NCI-H187 (cell line): ENCODE results near the gene KIZ.

Source experiments
- DNase-seq, 2 experiments: peaks; one replicate each; lab custom pipeline; 2025; lab: John Stamatoyannopoulos, UW

KIZ gene

DNA sequence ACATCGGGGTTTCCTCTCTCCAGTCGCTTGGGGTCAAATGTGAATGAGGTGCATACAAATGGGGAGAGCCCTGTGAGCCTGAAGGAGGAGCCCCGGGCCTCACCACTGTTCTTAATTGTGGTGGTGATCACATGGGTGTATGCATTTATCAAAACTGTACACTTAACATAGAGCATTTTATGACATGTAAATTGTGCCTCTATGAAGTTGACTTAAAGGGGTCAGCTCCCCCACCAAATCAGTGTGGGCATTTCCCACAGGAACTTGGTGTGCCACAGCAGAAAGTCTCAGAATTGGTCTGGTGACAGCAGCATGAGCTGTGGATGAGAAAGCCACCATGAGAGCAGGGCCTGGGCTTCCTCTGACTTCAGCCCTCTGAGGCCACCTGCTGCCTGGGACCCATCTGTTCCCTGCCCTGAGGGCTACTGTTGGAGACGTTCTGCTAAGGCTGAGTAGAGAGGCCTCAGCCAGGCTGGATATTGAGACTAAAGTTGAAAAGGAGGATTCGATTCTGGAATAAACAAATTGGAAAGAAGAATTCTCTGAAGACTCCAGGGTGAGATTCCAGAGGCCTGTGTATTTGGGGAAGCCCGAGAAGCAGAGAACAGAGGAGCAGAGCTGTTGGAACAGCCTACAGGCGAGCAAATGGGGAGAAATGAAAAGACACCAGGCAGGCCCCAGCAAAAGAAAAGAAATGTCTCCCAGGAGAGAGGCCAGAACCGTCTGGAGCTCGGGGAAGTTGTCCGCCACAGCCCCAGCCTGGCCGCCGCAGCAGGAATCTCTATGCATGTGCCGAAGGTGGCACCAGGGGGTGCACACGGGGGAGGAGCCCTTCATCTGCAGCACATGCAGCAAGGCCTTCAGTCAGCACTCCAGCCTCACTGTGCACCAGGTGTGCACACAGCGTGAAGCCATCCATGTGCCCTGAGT, 139.6 kb downstream of the KIZ start:
- no peak for DNase-seq

DNA sequence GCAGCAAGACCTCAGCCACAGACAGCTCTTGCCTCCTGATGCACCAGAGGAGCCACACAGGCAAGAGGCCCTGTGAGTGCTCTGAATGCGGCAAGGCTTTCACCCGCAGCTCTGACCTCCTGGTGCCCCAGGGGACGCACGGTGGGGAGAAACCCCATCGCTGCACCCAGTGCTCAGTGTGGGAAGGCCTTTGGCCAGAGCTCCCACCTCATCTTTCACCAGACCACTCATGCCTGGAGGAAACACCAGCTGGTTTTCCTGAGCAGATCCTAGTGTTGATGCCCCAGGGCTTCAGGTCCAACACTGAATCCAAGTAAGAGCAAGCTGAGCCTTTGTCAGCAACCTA, 140.3 kb downstream of the KIZ start:
- DNase-seq: no peak

DNA sequence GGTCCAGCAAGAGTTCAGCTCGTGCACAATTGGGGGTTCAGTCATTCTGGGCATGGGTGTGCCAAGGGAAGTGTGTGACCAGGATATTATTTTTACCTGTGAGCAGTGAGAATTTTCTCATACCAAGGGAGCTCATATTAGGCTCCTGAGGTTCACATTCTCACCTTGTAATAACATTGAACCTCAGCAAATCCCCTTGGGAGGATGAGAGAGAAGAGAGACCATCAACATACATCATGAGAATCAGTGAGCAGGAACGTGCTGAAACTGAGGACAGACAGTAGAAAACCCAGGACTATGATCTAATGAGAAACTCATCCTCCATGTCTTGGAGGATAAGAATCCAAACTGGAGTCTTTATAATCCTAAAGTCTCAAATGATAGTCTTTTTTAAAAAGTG, 143.9 kb downstream of the KIZ start:
- no peak for DNase-seq

DNA sequence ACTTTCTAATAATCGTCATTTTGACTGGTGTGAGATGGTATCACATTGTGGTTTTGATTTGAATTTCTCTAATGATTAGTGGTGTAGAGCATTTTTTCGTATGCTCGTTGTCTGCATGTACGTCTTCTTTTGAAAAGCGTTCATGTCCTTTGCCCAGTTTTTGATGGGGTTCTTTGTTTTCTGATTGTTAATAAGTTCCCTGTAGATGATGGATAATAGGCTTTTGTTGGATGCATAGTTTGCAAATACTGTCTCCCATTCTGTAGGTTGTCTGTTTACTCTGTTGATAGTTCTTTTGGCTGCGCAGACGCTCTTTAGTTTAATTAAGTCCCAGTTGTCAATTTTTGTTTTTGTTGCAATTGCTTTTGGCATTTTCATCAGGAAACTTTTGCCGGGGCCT, 144.9 kb downstream of the KIZ start:
- no peak for DNase-seq

DNA sequence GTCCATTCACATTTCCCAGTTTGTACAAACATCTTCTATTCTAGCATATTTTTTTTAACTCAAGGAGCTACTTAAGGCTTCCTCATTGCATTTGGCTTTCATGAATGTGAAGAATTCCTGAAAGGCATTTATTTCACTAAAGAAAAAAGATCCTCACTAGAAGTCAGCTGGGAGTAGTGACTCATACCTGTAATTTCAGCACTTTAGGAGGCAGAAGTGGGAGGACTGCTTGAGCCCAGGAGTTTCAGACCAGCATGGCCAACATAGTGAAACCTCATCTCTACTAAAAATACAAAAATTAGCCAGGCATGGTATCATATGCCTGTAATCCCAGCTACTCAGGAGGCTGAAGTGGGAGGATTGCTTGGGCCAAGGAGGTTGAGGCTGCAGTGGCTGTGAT, 146.4 kb downstream of the KIZ start:
- no peak for DNase-seq

DNA sequence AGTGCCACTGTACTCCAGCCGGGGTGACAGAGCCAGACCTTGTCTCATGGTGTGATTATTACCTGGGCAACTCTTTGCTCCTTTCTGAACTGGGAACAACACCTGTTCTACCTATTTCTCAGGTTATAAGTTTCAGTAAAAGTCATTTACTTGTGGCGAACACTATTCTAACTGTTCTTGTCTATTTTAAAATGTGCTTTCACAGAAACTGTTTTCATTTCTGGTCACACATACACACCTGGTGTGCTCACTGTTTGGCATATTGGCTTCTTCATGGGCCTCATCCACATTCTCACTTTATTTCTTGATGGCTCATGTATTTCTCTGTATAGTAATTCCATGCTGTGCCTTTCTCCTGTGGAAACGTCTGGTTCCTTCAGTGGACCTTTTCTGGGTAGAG, 146.8 kb downstream of the KIZ start:
- no peak for DNase-seq

DNA sequence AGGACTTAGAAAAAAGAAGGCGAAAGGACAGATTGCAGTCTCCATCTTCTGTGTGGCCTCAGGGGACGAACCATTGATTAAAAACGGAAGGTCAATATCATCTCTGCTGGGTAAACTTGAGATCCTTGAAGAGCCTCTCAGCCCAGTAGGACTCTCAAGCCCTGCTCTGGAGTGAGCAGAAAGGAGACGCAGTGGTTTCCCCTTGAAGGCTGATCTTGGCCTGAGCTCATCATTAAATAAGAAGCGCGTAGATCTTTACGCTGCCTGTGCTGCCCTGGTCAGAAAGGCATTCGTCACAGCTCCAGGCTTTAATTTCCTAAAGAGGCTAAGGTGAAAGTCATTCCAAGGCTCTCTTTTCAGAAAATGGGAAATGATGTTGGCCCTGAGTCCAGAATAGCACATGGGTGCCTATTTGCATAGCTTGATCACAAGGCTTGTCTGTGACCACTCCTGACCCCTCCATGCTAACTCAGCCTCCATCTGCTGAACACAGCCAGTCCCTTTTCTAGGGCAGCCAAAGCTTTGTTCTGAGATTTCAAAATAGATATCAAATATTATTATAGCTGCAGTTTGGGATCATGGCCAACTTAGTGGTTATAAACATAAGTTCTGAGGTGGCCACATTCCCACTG, 148.0 kb downstream of the KIZ start:
- no peak for DNase-seq

DNA sequence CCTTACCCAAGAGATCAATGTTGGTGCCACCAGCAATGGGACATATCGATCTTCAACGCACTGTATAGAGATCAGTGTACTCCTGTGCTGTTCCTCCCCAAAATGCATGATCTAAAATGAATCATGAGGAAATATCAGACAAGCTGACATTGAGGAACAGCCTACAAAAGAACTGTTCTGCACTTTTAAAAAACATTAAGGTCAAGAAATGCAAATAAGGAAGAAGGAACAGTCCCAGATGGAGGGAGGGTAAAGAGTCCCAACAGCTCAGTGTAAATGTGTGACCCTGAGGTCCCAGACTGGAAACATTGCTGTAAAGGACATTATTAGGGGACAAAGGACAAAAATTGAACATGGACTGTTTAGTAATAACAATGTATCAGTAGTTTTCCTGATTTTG, 152.9 kb downstream of the KIZ start:
- no peak for DNase-seq

DNA sequence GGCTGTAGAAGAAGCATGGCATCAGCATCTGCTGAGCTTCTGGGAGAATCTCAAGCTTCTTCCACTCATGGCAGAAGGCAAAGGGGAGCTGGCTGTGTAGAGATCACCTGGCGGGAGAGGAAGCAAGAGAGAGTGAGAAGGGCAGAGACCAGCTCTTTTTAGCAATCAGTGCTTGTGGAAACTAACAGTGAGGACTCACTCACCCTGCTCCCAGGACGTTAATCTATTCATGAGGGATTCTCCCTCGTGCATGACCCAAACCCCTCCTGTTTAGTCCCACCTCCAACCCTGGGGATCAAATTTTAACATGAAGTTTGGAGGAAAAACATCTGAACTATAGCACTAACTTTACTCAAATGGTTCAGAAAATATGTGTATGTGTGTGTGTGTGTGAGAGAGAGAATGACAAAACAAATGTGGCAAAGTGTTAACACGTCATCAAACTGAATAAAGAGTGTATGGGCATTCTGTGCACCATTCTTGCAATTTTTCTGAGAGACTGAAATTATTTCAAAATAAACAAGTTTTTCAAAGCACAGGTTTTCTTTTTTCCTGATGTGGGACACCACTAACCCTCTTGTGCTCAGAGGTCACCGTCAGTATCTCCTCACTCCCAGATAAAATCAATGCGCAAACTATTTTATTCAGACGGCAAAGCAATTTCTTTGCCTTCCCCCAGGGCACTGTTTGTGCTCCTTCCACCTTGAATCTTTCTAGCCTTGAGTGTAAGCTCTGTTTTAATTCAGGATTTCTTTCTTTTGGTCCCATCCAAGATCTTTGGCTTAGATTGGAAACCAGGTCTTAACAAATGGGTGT, 154.0 kb downstream of the KIZ start:
- DNase-seq: no peak

DNA sequence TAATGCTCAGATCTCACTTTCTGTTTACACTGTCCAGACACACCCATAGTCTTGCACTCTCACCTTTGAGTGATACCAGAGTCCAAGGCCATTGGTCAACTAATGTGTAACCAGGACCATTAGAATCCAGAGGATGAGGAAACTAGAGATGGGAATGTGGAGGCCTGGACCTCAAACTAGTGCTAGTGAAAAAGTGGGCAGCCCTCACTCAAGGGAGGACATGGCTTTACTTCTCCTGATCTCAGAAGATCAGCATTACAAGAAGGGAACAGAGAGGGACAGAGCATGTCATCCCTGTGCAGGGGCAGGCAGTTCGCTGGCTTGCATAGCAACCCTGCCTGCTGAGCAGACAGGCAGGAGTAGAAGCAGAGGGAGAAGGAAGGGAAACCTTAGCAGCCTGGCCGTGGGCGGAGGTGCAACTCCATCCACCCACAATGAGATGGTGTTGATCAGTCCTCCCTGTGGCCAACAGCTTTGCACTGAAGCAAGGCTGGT, 154.7 kb downstream of the KIZ start:
- no peak for DNase-seq

DNA sequence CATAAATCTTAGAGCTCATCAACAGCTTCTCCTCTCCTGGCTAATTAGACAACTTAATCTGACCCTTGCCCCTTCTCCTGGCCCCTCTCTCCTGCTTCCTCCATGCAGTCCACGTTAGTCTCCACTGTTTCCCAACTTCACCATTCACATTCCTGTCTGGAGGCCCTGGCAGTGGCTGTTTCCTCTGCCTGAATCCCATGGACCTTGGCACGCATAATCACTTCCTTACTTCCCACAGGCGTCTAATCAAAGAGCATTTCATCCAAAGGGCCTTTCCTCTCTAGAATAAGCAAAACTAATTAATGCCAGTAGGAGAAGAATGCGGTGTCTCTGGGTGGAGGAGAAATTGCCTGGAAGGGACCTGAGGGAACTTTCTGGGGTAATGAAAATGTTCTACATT, 160.9 kb downstream of the KIZ start:
- DNase-seq: no peak

DNA sequence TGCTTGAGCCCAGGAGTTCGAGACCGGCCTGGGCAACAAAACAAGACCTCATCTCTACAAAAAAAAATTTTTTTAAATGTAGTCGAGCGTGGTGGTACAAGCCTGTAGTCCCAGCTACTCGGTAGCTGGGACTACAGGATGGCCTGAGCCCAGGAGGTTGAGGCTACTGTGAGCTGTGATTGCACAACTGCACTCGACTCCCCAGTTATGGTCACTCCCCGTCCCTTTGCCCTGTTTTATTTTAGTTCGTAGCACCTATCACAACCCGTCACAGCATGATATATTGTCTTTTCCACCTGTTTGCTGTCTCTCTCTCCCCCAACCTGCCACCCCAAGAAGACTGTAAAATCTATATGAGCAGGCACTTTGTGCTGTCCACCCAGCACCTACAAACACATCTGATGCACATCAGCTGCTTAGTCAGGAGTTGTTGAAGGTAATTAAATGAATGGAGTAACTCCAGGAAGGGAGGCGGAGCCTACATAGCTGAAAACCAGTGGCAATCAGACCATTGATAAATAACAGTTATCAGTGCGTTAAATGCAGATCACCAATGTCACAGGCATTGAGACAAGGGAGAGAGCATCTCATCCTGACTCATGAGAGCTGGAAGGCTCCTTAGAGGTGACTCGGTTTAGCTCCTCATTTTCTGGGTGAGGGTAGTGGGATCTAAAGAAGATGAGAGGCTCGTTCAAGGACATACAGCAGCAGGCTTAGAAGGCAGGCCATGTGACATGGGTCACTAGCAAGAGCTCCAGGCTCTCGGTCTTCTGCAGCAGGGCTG, 162.9 kb downstream of the KIZ start:
- DNase-seq: no peak

DNA sequence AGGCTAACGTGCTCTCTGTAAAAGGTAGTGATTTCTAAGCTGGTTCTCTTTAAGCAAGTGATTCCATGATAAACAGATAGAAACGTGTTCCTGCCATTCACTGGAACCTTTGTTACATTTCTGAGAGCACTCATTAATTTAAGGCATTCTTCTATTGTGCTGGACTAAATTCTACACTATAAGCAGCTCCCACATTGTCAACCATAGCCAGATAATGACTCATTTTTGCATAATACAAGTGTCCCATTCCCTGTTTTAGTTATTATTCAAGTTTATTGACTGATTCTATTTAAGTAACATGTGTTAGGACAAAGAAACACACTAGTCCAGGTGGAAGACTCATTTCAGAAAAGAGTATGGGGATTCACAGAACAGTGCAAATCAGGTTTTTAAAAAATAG, 163.8 kb downstream of the KIZ start:
- DNase-seq: no peak

DNA sequence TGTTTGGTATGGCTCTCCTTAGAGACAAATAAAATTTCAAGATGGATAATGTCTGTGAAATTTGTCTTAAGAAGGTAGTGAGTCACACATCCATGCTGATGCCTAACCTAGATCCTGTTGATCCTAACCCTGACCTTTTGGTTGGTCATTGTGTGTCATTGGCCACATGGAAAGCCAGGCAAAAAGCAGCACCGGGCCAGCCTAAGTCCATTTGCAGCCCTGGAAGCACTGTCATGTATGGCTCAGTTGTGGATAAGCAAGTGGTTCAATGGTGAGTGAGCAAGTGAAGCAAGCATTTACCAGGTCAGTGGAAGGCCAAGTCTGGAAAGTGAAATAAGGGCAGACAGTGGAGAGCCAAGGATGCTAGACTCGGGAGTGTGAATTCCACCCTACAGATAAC, 165.1 kb downstream of the KIZ start:
- DNase-seq: no peak

DNA sequence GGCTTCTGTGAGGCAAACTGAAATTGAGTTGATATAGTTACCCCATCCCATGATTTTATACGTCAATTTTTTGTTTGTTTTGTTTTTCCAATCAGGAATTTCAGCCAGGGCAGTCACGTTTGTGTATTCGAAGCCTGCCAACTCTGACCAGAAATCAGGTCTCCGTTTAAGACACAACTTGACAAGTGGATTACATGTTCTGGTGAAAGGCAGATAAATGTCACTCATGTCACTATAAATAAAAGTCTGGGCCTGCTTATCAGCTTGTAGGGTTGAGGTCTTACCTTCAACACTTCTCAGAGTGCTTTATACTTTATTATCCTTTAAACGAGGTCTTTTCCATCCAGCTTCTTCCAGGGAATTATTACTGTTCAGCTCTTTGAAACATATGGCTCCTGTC, 168.9 kb downstream of the KIZ start:
- no peak for DNase-seq
